ENCODE results near the gene KBTBD7. TPM values are rescaled to one million over a fixed set of nuclear protein-coding genes. Genes with fewer than 3 reads are reported as not detected.

KBTBD7 gene
- total and polyA plus RNA-seq, 2 donors from 2014 or later, result 4.3 to 8.4 TPM

DNA sequence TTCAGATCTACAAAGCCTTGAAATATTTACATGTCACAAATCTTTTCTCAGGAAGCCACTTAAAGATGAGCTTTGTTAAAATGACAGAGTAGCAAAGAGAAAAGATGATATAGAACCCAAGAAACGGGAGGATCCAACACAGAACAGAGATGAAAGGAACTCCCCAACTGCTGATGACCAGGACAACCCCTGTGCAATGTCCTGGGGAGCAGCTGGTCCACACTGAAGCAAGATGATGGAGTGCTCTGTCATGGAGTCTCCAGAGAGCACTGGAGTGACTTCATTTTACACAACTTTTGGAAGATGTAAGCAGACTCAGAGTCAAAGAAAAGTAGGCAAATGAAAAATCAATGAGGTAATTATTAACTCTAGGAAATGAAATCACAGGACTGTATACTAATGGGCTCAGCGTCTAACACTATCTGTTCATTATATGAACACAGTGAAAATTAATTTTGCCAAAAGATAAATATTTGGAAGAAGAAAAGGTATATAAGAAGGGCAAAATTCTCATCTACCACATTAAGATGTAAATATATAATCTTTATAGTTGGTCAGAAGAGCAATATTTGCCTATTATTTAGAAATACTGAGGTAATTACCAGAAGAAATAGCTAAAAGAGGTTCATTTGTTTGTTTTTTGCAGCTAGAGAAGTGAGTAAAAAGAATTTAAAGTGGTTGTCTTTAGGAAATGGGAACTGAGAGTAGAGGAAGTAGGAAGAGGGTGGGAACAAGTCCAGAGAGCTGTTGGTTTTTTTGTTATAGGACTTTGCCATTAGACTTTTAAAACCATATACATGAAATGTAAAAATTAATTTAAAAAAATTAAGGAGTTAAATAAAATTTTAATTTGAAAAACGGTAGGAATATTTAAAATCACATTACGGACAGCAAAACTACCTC is 38.5 kb upstream of the KBTBD7 start:
- Histone ChIP-seq H3K36me3 (ENCODE audit: control insufficient read depth in 2 of 3, insufficient read depth in 3 of 3, low read length in 3 of 3) (peaks cover 0 to 4% (median 4%) of the 10 kb centered on the region in 3 donors), H3K4me1 (ENCODE audit: control insufficient read depth in 2 of 3, insufficient read depth in 2 of 3, low read depth in 1 of 3, low read length in 3 of 3) (no peaks in the 10 kb centered on the region), H3K9me3 (ENCODE audit: control insufficient read depth in 2 of 3, insufficient read depth in 1 of 3, low read length in 3 of 3) (no peaks in the 10 kb centered on the region), H3K27me3 (ENCODE audit: control insufficient read depth, insufficient read depth, low read length) (no peaks in the 10 kb centered on the region), H3K27ac (ENCODE audit: low read depth in 2 of 2, low read length in 2 of 2) (no peak overlapping the region), H3K4me3 (ENCODE audit: low read length in 3 of 3) (no peak overlapping the region), H3K9ac (ENCODE audit: low read length in 3 of 3) (no peak overlapping the region)
- intact Hi-C loops (cut with DNase I), result no loop called here
- TF ChIP-seq, protein P1, sequence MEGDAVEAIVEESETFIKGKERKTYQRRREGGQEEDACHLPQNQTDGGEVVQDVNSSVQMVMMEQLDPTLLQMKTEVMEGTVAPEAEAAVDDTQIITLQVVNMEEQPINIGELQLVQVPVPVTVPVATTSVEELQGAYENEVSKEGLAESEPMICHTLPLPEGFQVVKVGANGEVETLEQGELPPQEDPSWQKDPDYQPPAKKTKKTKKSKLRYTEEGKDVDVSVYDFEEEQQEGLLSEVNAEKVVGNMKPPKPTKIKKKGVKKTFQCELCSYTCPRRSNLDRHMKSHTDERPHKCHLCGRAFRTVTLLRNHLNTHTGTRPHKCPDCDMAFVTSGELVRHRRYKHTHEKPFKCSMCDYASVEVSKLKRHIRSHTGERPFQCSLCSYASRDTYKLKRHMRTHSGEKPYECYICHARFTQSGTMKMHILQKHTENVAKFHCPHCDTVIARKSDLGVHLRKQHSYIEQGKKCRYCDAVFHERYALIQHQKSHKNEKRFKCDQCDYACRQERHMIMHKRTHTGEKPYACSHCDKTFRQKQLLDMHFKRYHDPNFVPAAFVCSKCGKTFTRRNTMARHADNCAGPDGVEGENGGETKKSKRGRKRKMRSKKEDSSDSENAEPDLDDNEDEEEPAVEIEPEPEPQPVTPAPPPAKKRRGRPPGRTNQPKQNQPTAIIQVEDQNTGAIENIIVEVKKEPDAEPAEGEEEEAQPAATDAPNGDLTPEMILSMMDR (IDR thresholded peaks at IDR 0.05; ENCODE audit: borderline replicate concordance, extremely low read depth, insufficient read depth), result no peak
- DNase-seq (no peak), FAIRE-seq (no peak)

DNA sequence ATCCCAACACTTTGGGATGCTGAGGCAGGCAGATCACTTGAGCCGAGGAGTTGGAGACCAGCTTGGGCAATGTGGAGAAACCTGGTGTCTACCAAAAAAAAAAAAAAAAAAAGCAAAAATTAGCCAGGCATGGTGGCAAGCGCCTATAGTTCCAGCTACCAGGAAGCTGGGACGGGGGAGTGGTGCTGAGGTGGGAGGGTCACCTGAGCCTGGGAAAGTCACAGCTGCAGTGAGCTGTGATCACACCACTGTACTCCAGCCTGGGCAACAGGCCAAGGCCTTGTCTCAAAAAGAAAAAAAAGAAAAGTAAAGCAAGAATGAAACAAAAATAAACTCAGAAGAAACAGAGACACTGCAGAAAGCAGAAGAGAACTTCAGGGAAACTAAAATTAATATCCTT is 37.4 kb upstream of the KBTBD7 start:
- H3K4me3 ChIP-seq (ENCODE audit: low read length in 3 of 3), result no peak overlapping the region
- intact Hi-C loops (cut with DNase I), result no loop called here
- no peak for FAIRE-seq

DNA sequence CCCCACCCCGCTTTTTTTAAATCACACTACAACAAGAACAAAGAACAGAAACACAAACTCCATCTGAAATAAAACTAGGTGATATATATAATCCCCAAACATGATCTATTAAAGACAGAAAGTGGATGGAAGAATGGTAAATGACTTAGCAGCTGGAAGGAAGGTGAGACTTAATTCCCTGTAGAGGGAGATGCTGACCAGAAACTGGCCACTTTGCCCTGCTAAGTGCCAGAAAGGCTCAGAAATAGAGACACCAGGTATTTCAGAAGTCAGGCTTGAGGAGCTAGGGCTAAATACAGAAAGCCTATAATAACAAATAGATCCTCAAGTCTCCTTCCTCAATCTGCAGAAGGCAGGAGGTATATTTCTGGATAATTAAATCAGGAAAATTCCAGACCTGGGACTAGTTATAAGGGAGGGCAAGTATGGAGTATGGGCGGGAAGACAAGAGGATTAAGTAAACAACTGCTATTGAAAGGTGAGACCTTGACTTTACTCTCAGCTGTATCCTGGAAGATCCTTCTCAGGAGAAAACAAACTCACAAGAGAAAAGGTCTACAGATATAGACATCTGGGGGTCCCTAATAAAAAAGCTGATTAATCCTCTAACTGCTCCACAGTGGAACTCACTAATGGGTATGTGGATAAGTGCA is 36.8 kb upstream of the KBTBD7 start:
- H3K4me3 ChIP-seq (ENCODE audit: low read length in 3 of 3), result no peak overlapping the region
- H3K36me3 ChIP-seq (ENCODE audit: control insufficient read depth in 2 of 3, insufficient read depth in 3 of 3, low read length in 3 of 3), result peaks cover 0 to 4% (median 4%) of the 10 kb centered on the region in 3 donors
- intact Hi-C loops (cut with DNase I), result no loop called here
- DNase-seq, result no peak
- no peak overlapping the region for H3K9ac ChIP-seq (ENCODE audit: low read length in 3 of 3)
- TF ChIP-seq, protein P1 (IDR thresholded peaks at IDR 0.05; ENCODE audit: borderline replicate concordance, extremely low read depth, insufficient read depth), result no peak
- no peaks in the 10 kb centered on the region for H3K9me3 ChIP-seq (ENCODE audit: control insufficient read depth in 2 of 3, insufficient read depth in 1 of 3, low read length in 3 of 3)
- no peaks in the 10 kb centered on the region for H3K27me3 ChIP-seq (ENCODE audit: control insufficient read depth, insufficient read depth, low read length)
- H3K27ac ChIP-seq (ENCODE audit: low read depth in 2 of 2, low read length in 2 of 2), result no peak overlapping the region
- no peaks in the 10 kb centered on the region for H3K4me1 ChIP-seq (ENCODE audit: control insufficient read depth in 2 of 3, insufficient read depth in 2 of 3, low read depth in 1 of 3, low read length in 3 of 3)
- no peak for FAIRE-seq

More for the DNA sequence above, 37.4 kb upstream of the KBTBD7 start:
- Histone ChIP-seq H3K27ac (ENCODE audit: low read depth in 2 of 2, low read length in 2 of 2) (no peak overlapping the region), H3K4me1 (ENCODE audit: control insufficient read depth in 2 of 3, insufficient read depth in 2 of 3, low read depth in 1 of 3, low read length in 3 of 3) (no peaks in the 10 kb centered on the region), H3K9ac (ENCODE audit: low read length in 3 of 3) (no peak overlapping the region), H3K27me3 (ENCODE audit: control insufficient read depth, insufficient read depth, low read length) (no peaks in the 10 kb centered on the region), H3K36me3 (ENCODE audit: control insufficient read depth in 2 of 3, insufficient read depth in 3 of 3, low read length in 3 of 3) (peaks cover 0 to 4% (median 4%) of the 10 kb centered on the region in 3 donors), H3K9me3 (ENCODE audit: control insufficient read depth in 2 of 3, insufficient read depth in 1 of 3, low read length in 3 of 3) (no peaks in the 10 kb centered on the region)
- DNase-seq, result peak in 4 of 5 donors; percentile 35 to 66 (median 46)
- TF ChIP-seq, protein P1 (IDR thresholded peaks at IDR 0.05; ENCODE audit: borderline replicate concordance, extremely low read depth, insufficient read depth), result no peak

All from kidney (tissue), 14 donors.